Endothelial cell of hepatic sinusoid (primary cell): ENCODE data around the gene MYRIP.

ENCODE experiments used
- in situ Hi-C: cut with HindIII; loops from 2 replicates; pipeline ENCODE4 v1.10.0; 2017; ENCODE audit warnings: low sequenced_read_pairs

MYRIP gene

GRCh38 chr3:40173227-40173721 is 363.9 kb downstream of the MYRIP start:
- in situ Hi-C loops, result no loop called here

GRCh38 chr3:40178012-40178594 is 368.7 kb downstream of the MYRIP start:
- in situ Hi-C loops, result no loop called here

GRCh38 chr3:40179016-40179415 is 369.6 kb downstream of the MYRIP start:
- in situ Hi-C loops, result no loop called here

GRCh38 chr3:40181182-40181581 is 371.8 kb downstream of the MYRIP start:
- in situ Hi-C loops, result no loop called here

DNA sequence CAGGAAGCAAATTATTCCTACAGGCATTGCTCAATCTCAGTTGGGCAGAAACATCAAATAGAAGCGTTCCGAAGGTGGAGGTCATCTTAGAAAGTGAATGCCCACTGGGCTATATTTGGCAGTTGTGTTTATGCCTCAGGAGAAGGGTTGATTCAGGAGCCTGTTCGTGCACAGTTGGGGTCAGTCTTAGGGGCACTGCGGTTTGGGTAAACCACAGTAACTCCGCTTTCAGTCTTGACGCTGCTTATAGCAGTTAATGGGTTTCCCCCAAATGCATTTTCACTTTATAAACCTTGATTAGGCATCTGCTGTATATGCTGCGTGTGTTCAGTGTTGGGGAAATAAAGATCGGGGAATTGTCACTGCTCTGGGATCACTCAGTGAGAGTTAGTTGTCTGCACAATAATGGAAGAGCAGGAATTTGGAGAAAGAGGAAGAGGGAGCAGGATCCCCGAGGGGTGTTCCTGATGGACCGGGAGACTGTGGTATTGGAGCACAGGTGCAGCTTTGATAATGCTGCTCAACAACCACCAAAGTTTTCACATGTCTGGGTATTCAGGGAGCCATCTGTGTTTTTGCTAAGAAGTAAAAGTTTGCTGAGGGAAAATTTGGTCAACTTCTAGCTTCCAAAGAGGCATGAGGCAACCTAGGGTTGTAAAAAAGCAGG is 375.8 kb downstream of the MYRIP start:
- in situ Hi-C loops, result no loop called here

GRCh38 chr3:40186508-40186907 is 377.1 kb downstream of the MYRIP start:
- in situ Hi-C loops, result no loop called here

DNA sequence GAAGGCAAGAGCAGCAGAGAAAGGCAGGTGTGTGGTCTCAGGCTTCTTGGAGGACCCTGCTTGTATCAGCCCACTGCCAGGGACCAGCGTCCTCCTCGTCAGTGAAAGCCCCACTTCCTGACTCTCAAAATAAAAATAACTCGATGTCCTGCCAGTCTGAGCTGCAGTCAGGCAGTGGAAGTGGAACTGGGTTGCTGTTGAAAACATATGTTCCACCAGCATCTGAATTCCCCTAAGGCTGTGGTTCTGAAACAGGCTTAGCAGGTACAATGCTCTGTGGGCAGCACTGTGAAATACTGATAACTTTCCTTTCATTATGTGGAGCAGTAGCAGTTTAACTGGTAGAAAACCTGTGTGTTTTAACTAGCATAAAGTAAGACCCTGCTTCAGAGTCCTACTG is 378.5 kb downstream of the MYRIP start:
- in situ Hi-C loops, result no loop called here

DNA sequence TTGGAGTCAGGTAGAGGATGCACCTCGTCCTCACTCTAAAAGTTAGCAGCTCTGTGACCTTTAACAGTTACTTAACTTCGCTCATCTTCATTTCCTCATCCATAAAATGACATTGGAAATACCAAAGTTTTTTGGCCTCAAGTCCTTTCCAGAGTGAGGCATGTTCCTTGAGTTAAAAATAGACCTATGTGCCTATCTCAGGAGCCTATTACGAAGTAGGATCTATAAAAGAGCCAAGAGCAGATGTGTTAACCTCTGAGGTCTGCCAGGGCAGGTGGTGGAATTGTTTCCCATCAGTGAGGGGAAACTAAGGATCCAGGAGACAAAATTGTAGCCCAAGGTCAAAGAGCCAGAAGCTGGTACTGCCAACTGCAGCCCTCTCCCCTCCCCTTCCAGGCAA is 379.7 kb downstream of the MYRIP start:
- in situ Hi-C loops, result no loop called here

GRCh38 chr3:40190056-40190455 is 380.6 kb downstream of the MYRIP start:
- in situ Hi-C loops, result no loop called here

DNA sequence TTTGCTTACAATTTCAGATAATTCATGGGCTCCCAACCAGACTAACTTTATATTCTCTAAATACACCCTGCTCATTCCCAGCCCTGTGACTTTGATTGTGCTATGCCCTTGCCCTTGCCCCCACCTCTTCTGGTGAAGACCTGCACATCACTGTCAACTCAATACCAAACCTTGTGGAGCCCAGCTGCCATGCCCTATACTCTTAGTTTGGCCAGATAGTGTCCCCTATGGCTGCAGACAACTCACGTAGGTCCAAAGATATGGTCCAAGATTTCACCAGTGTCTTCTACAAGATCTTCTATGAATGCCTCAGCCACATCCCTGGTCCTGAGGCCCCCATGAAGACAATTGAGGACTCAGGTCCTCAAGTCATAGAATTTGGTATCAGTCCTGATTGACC is 381.8 kb downstream of the MYRIP start:
- in situ Hi-C loops, result no loop called here

DNA sequence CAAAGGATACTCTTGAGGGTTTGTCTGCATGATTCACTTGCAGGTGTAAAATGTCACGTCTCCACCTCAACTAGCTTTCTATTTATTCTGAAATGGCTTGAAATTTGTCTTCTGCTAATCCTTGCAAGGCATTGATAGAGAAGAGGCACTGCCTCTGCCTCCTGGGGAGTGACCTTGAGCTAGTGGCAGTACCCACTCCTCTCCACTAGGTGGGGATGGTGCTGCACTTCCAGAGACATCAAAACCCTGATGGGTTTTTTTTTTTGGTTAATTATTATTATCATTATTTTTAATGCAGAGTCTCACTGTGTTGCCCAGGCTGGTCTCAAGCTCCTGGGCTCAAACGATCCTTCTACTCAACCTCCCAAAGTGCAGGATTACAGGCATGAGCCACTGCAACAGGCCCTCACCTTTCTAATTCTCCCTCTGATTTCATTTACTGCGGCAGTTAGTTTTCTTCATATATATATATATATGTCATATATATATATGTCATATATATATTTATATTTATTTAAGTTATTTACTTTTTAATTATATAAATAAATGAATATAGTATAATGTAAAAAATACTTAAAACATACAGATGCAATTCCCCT is 382.5 kb downstream of the MYRIP start:
- in situ Hi-C loops, result no loop called here

DNA sequence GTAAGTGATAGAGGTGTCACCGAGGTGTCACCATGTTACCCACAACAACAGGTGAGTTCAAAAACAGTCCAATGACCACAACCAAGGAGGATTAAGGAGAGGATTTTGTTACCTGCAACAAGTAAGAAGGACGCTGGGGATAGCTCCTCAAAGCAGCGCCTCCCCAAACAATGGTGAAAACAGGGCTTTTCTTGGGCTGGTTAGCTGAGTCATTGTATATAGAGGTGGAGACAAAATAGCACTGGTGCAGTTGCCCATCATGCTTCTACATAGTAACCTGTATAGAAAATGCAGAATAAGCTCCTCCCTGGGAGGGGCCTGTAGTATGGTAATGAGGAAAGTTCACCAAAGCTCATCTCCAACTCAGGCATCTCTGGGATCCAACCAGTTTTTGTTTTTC is 383.2 kb downstream of the MYRIP start:
- in situ Hi-C loops, result no loop called here

DNA sequence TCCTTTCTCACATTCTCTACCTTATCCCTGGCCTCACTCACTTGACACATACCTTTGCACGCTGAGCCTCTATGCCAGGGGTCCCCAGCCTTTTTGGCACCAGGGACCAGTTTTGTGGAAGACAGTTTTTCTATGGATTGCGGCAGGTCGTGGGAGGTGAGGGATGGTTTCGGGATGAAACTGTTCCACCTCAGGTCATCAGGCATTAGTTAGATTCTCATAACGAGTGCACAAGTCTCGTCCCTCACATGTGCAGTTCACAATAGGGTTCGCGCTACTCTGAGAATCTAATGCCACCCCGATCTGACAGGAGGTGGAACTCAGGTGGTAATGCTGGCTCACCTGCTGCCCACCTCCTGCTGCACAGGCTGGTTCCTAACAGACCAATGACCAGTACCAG is 387.6 kb downstream of the MYRIP start:
- in situ Hi-C loops, result no loop called here

- in situ Hi-C loops, result no loop called here
Observed at GRCh38 chr3:40200692-40201316, 391.4 kb downstream of the MYRIP start.

- in situ Hi-C loops, result no loop called here
Observed at GRCh38 chr3:40201770-40202169, 392.4 kb downstream of the MYRIP start.

DNA sequence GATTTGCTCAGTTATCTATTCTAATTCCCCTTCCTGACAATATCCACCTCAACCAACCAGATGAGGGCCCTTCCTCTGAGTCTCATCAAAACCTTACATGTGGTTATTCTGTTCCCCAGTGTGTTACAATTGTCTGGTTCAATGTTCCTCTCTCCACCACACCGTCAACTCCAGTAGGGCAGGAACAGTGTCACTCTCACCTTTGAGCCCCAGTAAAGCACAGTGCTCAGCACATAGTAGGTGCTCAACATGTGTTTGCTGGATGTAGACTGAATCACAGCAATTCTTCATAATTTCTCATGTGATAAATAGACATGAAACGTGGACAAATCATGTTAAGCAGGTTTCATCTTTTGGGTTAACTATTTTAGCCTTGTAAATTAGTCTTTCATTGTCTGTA is 397.1 kb downstream of the MYRIP start:
- in situ Hi-C loops, result no loop called here

GRCh38 chr3:40207796-40208195 is 398.4 kb downstream of the MYRIP start:
- in situ Hi-C loops, result no loop called here

DNA sequence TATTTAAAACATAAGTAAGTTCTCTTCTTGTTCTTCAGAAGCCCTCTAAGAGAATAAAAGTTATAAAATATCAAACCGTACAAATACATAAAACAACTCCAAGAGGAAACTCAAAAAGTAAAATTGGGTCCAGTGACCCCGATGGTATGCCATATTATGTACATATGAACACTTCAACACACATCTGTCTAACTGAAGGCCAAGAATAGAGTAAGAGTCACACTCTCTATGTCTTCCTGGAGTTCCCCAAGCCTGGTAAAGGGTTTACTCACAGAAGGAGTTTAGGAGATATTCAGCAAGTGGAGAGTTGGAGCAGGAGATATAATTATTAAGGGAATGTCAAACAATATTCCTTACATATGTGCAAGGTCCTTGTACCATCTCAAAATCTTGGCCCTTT is 398.8 kb downstream of the MYRIP start:
- in situ Hi-C loops, result no loop called here

GRCh38 chr3:40211579-40211978 is 402.2 kb downstream of the MYRIP start:
- in situ Hi-C loops, result no loop called here

DNA sequence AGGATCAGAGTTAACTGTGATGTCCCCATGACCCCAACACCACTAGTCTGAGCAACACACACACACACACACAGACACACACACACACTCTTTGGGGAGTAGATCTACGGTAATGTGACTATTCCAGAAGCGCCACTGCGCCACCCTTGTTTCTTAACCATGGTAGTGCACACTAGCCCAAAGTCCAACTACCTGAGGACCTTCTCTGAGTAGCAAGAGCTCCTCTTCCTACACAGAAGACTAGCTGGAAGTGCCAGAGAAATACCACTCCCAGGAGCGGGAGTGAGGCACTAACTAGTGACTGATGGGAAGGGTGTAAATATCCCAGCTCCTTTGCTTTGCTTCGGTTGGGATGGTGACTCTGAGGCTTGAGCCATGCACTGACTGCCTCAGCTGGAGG is 404.1 kb downstream of the MYRIP start:
- in situ Hi-C loops, result no loop called here

DNA sequence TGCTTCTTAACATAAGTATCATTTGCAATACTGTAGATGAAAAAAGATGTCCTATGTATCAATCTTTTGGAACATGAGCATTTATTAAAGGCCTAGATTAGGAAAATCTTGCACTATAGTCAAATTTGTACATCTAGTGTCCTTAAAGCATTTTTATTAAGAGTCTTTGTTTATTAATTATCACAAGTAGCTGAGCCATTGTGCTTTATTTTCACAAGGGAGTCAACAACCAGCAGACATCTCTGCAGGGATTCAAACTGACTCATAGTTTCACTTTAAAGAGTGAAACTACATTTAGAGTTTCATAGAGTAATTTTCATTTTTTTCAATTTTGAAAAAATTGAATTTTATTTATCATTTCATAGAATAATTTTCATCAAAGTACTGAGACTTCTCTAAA is 405.6 kb downstream of the MYRIP start:
- in situ Hi-C loops, result no loop called here

DNA sequence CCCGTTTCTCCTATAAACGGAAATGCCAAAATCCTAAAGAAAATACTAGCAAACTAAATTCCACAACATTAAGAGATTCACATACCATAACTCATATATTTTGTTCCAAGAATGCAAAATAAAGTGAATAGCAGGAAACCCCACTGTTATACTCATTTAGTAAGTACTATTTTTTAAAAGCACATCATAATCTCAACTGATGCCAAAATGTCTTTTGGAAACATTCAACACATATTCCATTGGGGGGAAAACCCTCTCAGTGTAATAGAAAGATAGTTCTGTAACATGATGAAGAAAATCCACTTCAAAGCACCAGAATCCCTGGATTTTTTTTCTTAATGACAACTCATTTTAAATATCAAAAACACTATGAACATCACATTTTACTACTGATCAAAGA is 407.1 kb downstream of the MYRIP start:
- in situ Hi-C loops, result no loop called here
